GM23248 (cell line): ENCODE data around the gene ADAMTSL5.

Experiments used
- EZH2 ChIP-seq: fragments of 200-600 bp; sonication (generic); IDR thresholded peaks from 2 replicates; pipeline ENCODE4 v1.6.1; 2018; ENCODE audit warnings: antibody characterized with exemption, mild to moderate bottlenecking; ENCODE audit not compliant: insufficient read depth, poor library complexity, severe bottlenecking
- EZH2phosphoT487 ChIP-seq: fragments of 200-600 bp; sonication (generic); IDR thresholded peaks from 2 replicates; pipeline ENCODE4 v1.6.1; 2018; ENCODE audit warnings: antibody characterized with exemption, moderate library complexity, mild to moderate bottlenecking, low read depth; ENCODE audit not compliant: insufficient read depth

- TF ChIP-seq EZH2 = no peak
- no peak for TF ChIP-seq EZH2phosphoT487
Measured at GRCh38 chr19:1457031-1457739, 55.6 kb downstream of the ADAMTSL5 start.
